ENCODE data around the gene ITGB3.

Gene ITGB3

GRCh38 chr17:47253541-47254402, at the start of gene ITGB3:
TSS of gene ITGB3 (plus strand) at chr17:47253827. CDS start at chr17:47253862, 35 bp downstream.
- H3K4me1 ChIP-seq (ENCODE audit: insufficient read depth, low read length) = peaks cover 28% of the 10 kb centered on the region
- H3K4me3 ChIP-seq (ENCODE audit: low read depth in 1 of 2, low read length in 2 of 2) = peak within 1 kb of the TSS; percentile 93 to 96
- no peaks in the 10 kb centered on the region for H3K9me3 ChIP-seq (ENCODE audit: low read length)
- no peaks in the 10 kb centered on the region for H3K36me3 ChIP-seq (ENCODE audit: insufficient read depth, low read length)
- no peaks in the 10 kb centered on the region for H3K27me3 ChIP-seq (ENCODE audit: control insufficient read depth in 1 of 2, insufficient read depth in 2 of 2, low read length in 2 of 2)
- H3K27ac ChIP-seq (ENCODE audit: low read depth, low read length) = peak within 1 kb of the TSS; percentile 93
- peak within 1 kb of the TSS; percentile 91 for H3K9ac ChIP-seq (ENCODE audit: low read length)

DNA sequence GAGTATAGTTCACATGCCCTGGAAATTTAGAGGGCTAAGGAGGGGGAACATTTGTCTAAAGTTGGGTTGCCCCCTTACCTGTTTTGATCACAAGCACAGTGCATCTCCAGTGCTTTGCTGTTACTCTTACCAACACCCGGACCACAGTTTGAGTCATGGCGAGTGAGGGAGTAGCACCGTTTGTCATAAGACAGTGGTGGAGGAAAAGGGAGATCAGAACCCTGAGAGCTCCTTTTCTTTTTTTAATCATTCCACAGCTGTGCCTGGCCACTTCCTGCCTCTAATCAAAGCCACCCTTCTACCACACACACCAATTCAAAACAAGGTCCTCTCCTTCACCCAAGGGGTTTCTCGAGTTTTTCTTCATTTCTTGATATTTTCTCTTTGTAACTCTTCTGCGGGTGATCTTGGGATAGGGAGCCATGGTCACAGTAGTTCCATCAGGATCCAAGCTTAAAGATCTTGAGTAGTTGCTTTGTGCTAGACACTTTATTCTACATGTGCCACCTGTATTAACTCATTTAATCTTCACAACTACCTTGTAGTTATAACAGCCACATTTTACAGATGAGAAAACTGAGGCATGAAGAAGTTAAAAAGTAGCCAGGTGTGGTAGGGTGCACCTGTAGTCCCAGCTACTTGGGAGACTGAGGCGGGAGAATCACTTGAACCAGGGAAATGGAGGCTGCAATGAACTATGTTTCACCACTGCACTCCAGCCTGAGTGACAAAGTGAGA, 49.5 kb upstream of the ITGB3 start:
- H3K4me1 ChIP-seq (ENCODE audit: insufficient read depth, low read length) = peaks cover 24% of the 10 kb centered on the region
- no peaks in the 10 kb centered on the region for H3K27me3 ChIP-seq (ENCODE audit: control insufficient read depth in 1 of 2, insufficient read depth in 2 of 2, low read length in 2 of 2)
- H3K9ac ChIP-seq (ENCODE audit: low read length) = no peak overlapping the region
- H3K4me3 ChIP-seq (ENCODE audit: low read depth in 1 of 2, low read length in 2 of 2) = no peak overlapping the region
- no peak overlapping the region for H3K27ac ChIP-seq (ENCODE audit: low read depth, low read length)
- no peaks in the 10 kb centered on the region for H3K9me3 ChIP-seq (ENCODE audit: low read length)
- no peaks in the 10 kb centered on the region for H3K36me3 ChIP-seq (ENCODE audit: insufficient read depth, low read length)

- H3K4me3 ChIP-seq (ENCODE audit: low read depth in 1 of 2, low read length in 2 of 2) = no peak overlapping the region
- no peaks in the 10 kb centered on the region for H3K9me3 ChIP-seq (ENCODE audit: low read length)
- H3K4me1 ChIP-seq (ENCODE audit: insufficient read depth, low read length) = peaks cover 24% of the 10 kb centered on the region
- H3K9ac ChIP-seq (ENCODE audit: low read length) = no peak overlapping the region
- no peak overlapping the region for H3K27ac ChIP-seq (ENCODE audit: low read depth, low read length)
- H3K36me3 ChIP-seq (ENCODE audit: insufficient read depth, low read length) = no peaks in the 10 kb centered on the region
- no peaks in the 10 kb centered on the region for H3K27me3 ChIP-seq (ENCODE audit: control insufficient read depth in 1 of 2, insufficient read depth in 2 of 2, low read length in 2 of 2)
Observed at GRCh38 chr17:47204722-47205418, 48.8 kb upstream of the ITGB3 start.

DNA sequence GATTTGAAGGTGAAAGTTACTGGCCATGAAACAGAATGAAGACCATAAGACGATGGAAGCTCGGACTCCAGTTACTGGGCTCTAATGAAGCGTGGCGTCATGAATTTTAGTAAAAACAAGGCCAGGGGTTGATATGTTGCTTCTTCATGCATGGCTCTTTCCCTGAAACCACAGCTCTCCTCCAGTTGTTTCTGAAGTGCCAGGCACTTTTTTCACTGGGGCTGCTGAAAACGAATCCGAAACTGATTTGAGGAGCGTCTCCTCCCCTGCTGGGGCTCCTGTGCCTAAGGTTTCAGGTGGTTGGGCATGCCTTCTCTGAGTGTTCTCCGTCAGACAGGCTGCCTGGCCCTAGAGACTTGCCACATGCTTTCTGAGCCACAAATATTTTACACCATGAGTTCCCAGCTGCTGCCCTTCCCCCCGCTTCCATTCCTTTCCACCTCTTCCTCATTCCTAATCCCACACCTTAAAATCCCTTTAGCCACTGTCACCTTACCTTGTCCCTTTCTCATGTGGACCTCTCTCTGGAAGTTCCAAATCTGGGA, 48.1 kb upstream of the ITGB3 start:
- Histone ChIP-seq H3K27me3 (ENCODE audit: control insufficient read depth in 1 of 2, insufficient read depth in 2 of 2, low read length in 2 of 2) (no peaks in the 10 kb centered on the region), H3K4me1 (ENCODE audit: insufficient read depth, low read length) (peaks cover 24% of the 10 kb centered on the region), H3K36me3 (ENCODE audit: insufficient read depth, low read length) (no peaks in the 10 kb centered on the region), H3K9me3 (ENCODE audit: low read length) (no peaks in the 10 kb centered on the region), H3K27ac (ENCODE audit: low read depth, low read length) (peak overlapping the region; percentile 25), H3K9ac (ENCODE audit: low read length) (no peak overlapping the region), H3K4me3 (ENCODE audit: low read depth in 1 of 2, low read length in 2 of 2) (no peak overlapping the region)

DNA sequence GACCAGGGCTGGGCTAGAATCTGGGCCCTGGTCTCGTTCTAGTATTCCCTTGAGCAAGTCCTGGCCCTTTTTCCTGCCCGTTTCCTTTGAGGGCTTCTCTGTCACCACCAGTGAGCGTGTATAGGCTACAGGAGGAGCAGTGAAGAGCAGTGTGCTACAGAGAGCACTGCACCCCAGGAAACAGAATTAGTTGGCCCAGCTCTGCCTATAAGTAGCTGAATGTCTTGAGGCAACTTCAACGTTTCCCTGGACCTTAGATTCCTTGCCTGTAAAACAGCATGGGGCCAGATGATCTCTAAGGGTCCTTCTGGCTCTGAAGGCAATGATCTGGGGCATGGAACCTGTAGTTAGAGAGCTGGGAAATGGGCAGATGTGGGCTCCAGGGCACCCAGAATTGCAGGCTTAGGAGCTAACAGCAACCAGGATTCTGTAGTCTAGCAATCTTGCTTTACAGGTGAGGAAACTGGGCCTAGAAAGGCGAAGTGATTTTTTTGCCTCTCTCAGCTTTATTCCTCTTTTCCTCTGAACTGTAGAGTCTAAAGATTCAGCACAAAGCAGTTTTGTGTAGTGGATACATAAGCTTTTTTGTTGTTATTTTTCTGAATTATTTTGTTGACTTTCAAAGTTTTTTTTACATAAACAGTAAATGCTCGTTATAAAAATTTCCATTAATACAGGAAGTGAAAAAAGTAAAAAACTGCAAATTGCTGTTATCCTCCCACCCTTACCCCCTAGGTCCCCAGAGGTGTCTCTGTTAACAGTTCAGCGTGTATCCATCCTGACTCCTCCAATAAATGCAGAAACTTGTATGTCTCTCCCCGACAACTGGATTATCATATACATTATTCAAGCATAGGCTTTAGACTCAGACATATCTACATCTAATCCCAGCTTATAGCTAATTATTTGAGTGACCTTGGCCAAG, 46.2 kb upstream of the ITGB3 start:
- H3K9me3 ChIP-seq (ENCODE audit: low read length) = no peaks in the 10 kb centered on the region
- H3K27me3 ChIP-seq (ENCODE audit: control insufficient read depth in 1 of 2, insufficient read depth in 2 of 2, low read length in 2 of 2) = no peaks in the 10 kb centered on the region
- H3K4me1 ChIP-seq (ENCODE audit: insufficient read depth, low read length) = peaks cover 24% of the 10 kb centered on the region
- no peak overlapping the region for H3K9ac ChIP-seq (ENCODE audit: low read length)
- no peak overlapping the region for H3K27ac ChIP-seq (ENCODE audit: low read depth, low read length)
- H3K4me3 ChIP-seq (ENCODE audit: low read depth in 1 of 2, low read length in 2 of 2) = no peak overlapping the region
- no peaks in the 10 kb centered on the region for H3K36me3 ChIP-seq (ENCODE audit: insufficient read depth, low read length)

GRCh38 chr17:47208744-47209488, 44.7 kb upstream of the ITGB3 start, which contains the start of gene MYL4:
TSS of gene MYL4 (plus strand) at chr17:47209348. CDS start at chr17:47209423, 75 bp downstream.
- Histone ChIP-seq H3K27me3 (ENCODE audit: control insufficient read depth in 1 of 2, insufficient read depth in 2 of 2, low read length in 2 of 2) (no peaks in the 10 kb centered on the region), H3K36me3 (ENCODE audit: insufficient read depth, low read length) (no peaks in the 10 kb centered on the region), H3K9me3 (ENCODE audit: low read length) (no peaks in the 10 kb centered on the region), H3K9ac (ENCODE audit: low read length) (no peak within 1 kb of the TSS), H3K4me1 (ENCODE audit: insufficient read depth, low read length) (peaks cover 23% of the 10 kb centered on the region), H3K4me3 (ENCODE audit: low read depth in 1 of 2, low read length in 2 of 2) (no peak within 1 kb of the TSS), H3K27ac (ENCODE audit: low read depth, low read length) (no peak within 1 kb of the TSS)

DNA sequence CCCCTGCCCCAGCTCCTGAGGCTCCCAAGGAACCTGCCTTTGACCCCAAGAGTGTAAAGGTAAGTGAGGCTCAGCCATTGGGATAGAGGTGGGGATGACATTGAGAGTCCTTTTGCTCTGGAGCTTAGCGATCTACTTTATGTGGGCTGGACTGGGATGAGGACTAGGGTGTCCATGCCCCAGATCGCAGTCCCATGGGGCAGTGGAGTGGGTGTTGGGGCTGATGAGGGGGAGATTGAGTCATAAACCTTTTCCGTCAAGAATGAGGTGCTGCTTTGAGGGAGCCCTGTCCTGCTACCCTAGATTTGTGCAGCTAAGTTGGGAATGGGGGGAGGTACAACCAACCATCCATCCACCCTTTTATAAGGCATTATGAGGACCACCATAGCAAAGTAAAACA, 44.1 kb upstream of the ITGB3 start:
- H3K4me3 ChIP-seq (ENCODE audit: low read depth in 1 of 2, low read length in 2 of 2) = no peak overlapping the region

GRCh38 chr17:47210105-47210504, 43.5 kb upstream of the ITGB3 start:
- no peaks in the 10 kb centered on the region for H3K36me3 ChIP-seq (ENCODE audit: insufficient read depth, low read length)
- no peak overlapping the region for H3K4me3 ChIP-seq (ENCODE audit: low read depth in 1 of 2, low read length in 2 of 2)
- no peaks in the 10 kb centered on the region for H3K9me3 ChIP-seq (ENCODE audit: low read length)
- H3K9ac ChIP-seq (ENCODE audit: low read length) = no peak overlapping the region
- H3K4me1 ChIP-seq (ENCODE audit: insufficient read depth, low read length) = peaks cover 12% of the 10 kb centered on the region
- H3K27ac ChIP-seq (ENCODE audit: low read depth, low read length) = no peak overlapping the region
- no peaks in the 10 kb centered on the region for H3K27me3 ChIP-seq (ENCODE audit: control insufficient read depth in 1 of 2, insufficient read depth in 2 of 2, low read length in 2 of 2)

More for the DNA sequence above, 44.1 kb upstream of the ITGB3 start:
- no peaks in the 10 kb centered on the region for H3K9me3 ChIP-seq (ENCODE audit: low read length)
- no peak overlapping the region for H3K27ac ChIP-seq (ENCODE audit: low read depth, low read length)
- no peak overlapping the region for H3K9ac ChIP-seq (ENCODE audit: low read length)
- H3K36me3 ChIP-seq (ENCODE audit: insufficient read depth, low read length) = no peaks in the 10 kb centered on the region
- H3K27me3 ChIP-seq (ENCODE audit: control insufficient read depth in 1 of 2, insufficient read depth in 2 of 2, low read length in 2 of 2) = no peaks in the 10 kb centered on the region
- peaks cover 18% of the 10 kb centered on the region for H3K4me1 ChIP-seq (ENCODE audit: insufficient read depth, low read length)

- no peaks in the 10 kb centered on the region for H3K36me3 ChIP-seq (ENCODE audit: insufficient read depth, low read length)
- no peak overlapping the region for H3K9ac ChIP-seq (ENCODE audit: low read length)
- H3K4me3 ChIP-seq (ENCODE audit: low read depth in 1 of 2, low read length in 2 of 2) = no peak overlapping the region
- no peak overlapping the region for H3K27ac ChIP-seq (ENCODE audit: low read depth, low read length)
- H3K4me1 ChIP-seq (ENCODE audit: insufficient read depth, low read length) = peaks cover 5% of the 10 kb centered on the region
- H3K27me3 ChIP-seq (ENCODE audit: control insufficient read depth in 1 of 2, insufficient read depth in 2 of 2, low read length in 2 of 2) = no peaks in the 10 kb centered on the region
- H3K9me3 ChIP-seq (ENCODE audit: low read length) = no peaks in the 10 kb centered on the region
Observed at GRCh38 chr17:47210779-47211178, 42.8 kb upstream of the ITGB3 start.

GRCh38 chr17:47212458-47212857, 41.2 kb upstream of the ITGB3 start:
- Histone ChIP-seq H3K27me3 (ENCODE audit: control insufficient read depth in 1 of 2, insufficient read depth in 2 of 2, low read length in 2 of 2) (no peaks in the 10 kb centered on the region), H3K27ac (ENCODE audit: low read depth, low read length) (no peak overlapping the region), H3K9me3 (ENCODE audit: low read length) (no peaks in the 10 kb centered on the region), H3K36me3 (ENCODE audit: insufficient read depth, low read length) (no peaks in the 10 kb centered on the region), H3K4me1 (ENCODE audit: insufficient read depth, low read length) (no peaks in the 10 kb centered on the region), H3K4me3 (ENCODE audit: low read depth in 1 of 2, low read length in 2 of 2) (no peak overlapping the region), H3K9ac (ENCODE audit: low read length) (no peak overlapping the region)

Data from muscle layer of colon (tissue), 2 donors.